HG03159 (cell line): ENCODE measurements around the gene SEMA5B.

Source experiments
- ATAC-seq: cut with Tn5 transposase; IDR thresholded peaks from one replicate; pipeline ENCODE4 v1.9.1; 2021; ENCODE audit warnings: mild to moderate bottlenecking, moderate library complexity; ENCODE audit not compliant: unreplicated experiment

The SEMA5B gene

GRCh38 chr3:123028233-123028828 lies 768 bp upstream of the SEMA5B start:
- ATAC-seq: no peak

- no peak for ATAC-seq
Observed at GRCh38 chr3:123026565-123027291, 835 bp downstream of the SEMA5B start.

GRCh38 chr3:123025642-123026521 lies 1.7 kb downstream of the SEMA5B start:
- ATAC-seq: no peak

GRCh38 chr3:123024056-123024455 lies 3.5 kb downstream of the SEMA5B start:
- ATAC-seq: no peak

- no peak for ATAC-seq
Observed at GRCh38 chr3:123021996-123022510, 5.5 kb downstream of the SEMA5B start.

GRCh38 chr3:123021388-123021787 lies 6.2 kb downstream of the SEMA5B start:
- ATAC-seq: no peak

- ATAC-seq: no peak
Observed at GRCh38 chr3:123020709-123021108, 6.9 kb downstream of the SEMA5B start.

GRCh38 chr3:123019591-123019990 lies 8.0 kb downstream of the SEMA5B start:
- no peak for ATAC-seq

- no peak for ATAC-seq
Observed at GRCh38 chr3:123019161-123019560, 8.4 kb downstream of the SEMA5B start.

- no peak for ATAC-seq
Observed at GRCh38 chr3:123018683-123019082, 8.9 kb downstream of the SEMA5B start.

GRCh38 chr3:123015596-123015995 lies 12.0 kb downstream of the SEMA5B start:
- no peak for ATAC-seq

GRCh38 chr3:123013876-123014275 lies 13.7 kb downstream of the SEMA5B start:
- ATAC-seq: no peak

- no peak for ATAC-seq
Observed at GRCh38 chr3:123012652-123013051, 14.9 kb downstream of the SEMA5B start.

- ATAC-seq: no peak
Observed at GRCh38 chr3:123011447-123011846, 16.1 kb downstream of the SEMA5B start.

GRCh38 chr3:123008840-123009239 lies 18.7 kb downstream of the SEMA5B start:
- no peak for ATAC-seq

GRCh38 chr3:123006609-123007008 lies 21.0 kb downstream of the SEMA5B start:
- ATAC-seq: no peak

- ATAC-seq: no peak
Observed at GRCh38 chr3:123005291-123005690, 22.3 kb downstream of the SEMA5B start.

- no peak for ATAC-seq
Observed at GRCh38 chr3:123004201-123004918, 23.2 kb downstream of the SEMA5B start.

- no peak for ATAC-seq
Observed at GRCh38 chr3:123002749-123003497, 24.6 kb downstream of the SEMA5B start.

- ATAC-seq: no peak
Observed at GRCh38 chr3:123002100-123002748, 25.3 kb downstream of the SEMA5B start.
